Glutamatergic neuron (in vitro differentiated cells): Measurements from ENCODE around the gene MSX1. TPM values are rescaled to one million over a fixed set of nuclear protein-coding genes. Genes with fewer than 3 reads are reported as not detected.

Source experiments
- DNase-seq: peaks from one replicate; pipeline ENCODE4 v3.0.0; 2022
- H3K27ac Mint-ChIP-seq: one replicate; pipeline ENCODE4 v1.8.0; 2020; ENCODE audit warnings: mild to moderate bottlenecking, mixed read lengths, inconsistent platforms; ENCODE audit not compliant: unreplicated experiment
- H3K27me3 Mint-ChIP-seq: one replicate; pipeline ENCODE4 v1.8.0; 2020; ENCODE audit warnings: mild to moderate bottlenecking, moderate library complexity, mixed read lengths, inconsistent platforms; ENCODE audit not compliant: unreplicated experiment
- H3K36me3 Mint-ChIP-seq: one replicate; pipeline ENCODE4 v1.8.0; 2020; ENCODE audit warnings: mild to moderate bottlenecking, mixed read lengths, inconsistent platforms; ENCODE audit not compliant: unreplicated experiment
- H3K4me1 Mint-ChIP-seq: one replicate; pipeline ENCODE4 v1.8.0; 2020; ENCODE audit warnings: mild to moderate bottlenecking, low read depth, mixed read lengths, inconsistent platforms; ENCODE audit not compliant: unreplicated experiment
- H3K4me3 Mint-ChIP-seq: one replicate; pipeline ENCODE4 v1.8.0; 2020; ENCODE audit warnings: mild to moderate bottlenecking, mixed read lengths, inconsistent platforms; ENCODE audit not compliant: unreplicated experiment
- H3K9me3 Mint-ChIP-seq: one replicate; pipeline ENCODE4 v1.8.0; 2020; ENCODE audit warnings: mild to moderate bottlenecking, moderate library complexity, mixed read lengths, inconsistent platforms; ENCODE audit not compliant: unreplicated experiment
- total RNA-seq: library from RNA; stranded (reverse); fragmentation: NEBNext Ultra II Directional; extraction: Animal tissue kit (Norgen Biotek cat#: 25700); gene quantifications from one replicate; pipeline ENCODE4 v1.2.1, GENCODE V29; 2021; ENCODE audit not compliant: unreplicated experiment
- TF ChIP-seq, protein P1 (sequence below): fragments of 200-600 bp; sonication (generic); IDR thresholded peaks from one replicate; pipeline ENCODE4 v1.5.0; 2021; ENCODE audit not compliant: partially characterized antibody, unreplicated experiment

Gene MSX1
- total RNA-seq, 1 donor from 2014 or later: 0.22 TPM

DNA sequence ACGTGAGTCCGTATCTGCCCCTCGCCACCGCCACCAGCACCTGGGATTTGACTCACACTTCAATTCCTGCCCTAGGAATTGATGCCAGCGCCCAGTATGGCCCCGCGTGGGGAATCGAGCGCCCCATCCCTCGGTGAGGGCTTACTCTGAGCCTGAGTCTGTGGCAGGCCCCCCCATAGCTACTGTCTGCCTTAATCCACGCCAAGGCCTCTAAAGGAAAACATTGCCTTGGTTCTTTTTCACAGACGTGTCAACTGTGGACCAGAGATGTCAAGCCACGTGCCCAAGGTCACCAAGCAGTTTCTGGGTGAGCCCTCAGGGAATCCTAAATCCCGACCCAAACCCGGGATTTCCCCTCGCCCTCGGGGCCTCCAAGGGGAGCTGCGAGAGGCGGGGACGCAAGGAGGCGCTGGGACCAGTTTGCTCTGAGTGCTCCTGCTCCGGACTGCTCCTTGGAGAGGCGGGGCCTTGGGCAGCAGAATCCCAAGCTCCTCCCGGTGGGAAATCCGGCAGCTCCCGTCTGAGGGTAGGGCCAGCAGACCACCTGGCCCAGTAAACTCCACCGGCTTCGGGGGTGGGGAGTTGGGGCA lies 12.9 kb downstream of the MSX1 start:
- no peak overlapping the region for H3K4me3 Mint-ChIP-seq
- H3K36me3 Mint-ChIP-seq: peaks cover 4% of the 10 kb centered on the region
- TF ChIP-seq, protein P1, sequence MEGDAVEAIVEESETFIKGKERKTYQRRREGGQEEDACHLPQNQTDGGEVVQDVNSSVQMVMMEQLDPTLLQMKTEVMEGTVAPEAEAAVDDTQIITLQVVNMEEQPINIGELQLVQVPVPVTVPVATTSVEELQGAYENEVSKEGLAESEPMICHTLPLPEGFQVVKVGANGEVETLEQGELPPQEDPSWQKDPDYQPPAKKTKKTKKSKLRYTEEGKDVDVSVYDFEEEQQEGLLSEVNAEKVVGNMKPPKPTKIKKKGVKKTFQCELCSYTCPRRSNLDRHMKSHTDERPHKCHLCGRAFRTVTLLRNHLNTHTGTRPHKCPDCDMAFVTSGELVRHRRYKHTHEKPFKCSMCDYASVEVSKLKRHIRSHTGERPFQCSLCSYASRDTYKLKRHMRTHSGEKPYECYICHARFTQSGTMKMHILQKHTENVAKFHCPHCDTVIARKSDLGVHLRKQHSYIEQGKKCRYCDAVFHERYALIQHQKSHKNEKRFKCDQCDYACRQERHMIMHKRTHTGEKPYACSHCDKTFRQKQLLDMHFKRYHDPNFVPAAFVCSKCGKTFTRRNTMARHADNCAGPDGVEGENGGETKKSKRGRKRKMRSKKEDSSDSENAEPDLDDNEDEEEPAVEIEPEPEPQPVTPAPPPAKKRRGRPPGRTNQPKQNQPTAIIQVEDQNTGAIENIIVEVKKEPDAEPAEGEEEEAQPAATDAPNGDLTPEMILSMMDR: no peak
- H3K27me3 Mint-ChIP-seq: peaks cover 39% of the 10 kb centered on the region
- H3K27ac Mint-ChIP-seq: no peak overlapping the region
- DNase-seq: peak; percentile 55
- H3K9me3 Mint-ChIP-seq: no peaks in the 10 kb centered on the region
- H3K4me1 Mint-ChIP-seq: peaks cover 5% of the 10 kb centered on the region

GRCh38 chr4:4873203-4873602 lies 13.7 kb downstream of the MSX1 start:
- Mint-ChIP-seq H3K9me3 (no peaks in the 10 kb centered on the region), H3K27ac (no peak overlapping the region), H3K4me3 (no peak overlapping the region), H3K36me3 (peaks cover 4% of the 10 kb centered on the region), H3K4me1 (peaks cover 5% of the 10 kb centered on the region), H3K27me3 (peaks cover 39% of the 10 kb centered on the region)
- TF ChIP-seq, protein P1: no peak
- no peak for DNase-seq

- no peak overlapping the region for H3K27ac Mint-ChIP-seq
- H3K27me3 Mint-ChIP-seq: peaks cover 35% of the 10 kb centered on the region
- peaks cover 5% of the 10 kb centered on the region for H3K4me1 Mint-ChIP-seq
- no peak overlapping the region for H3K4me3 Mint-ChIP-seq
- no peak for DNase-seq
- TF ChIP-seq, protein P1: no peak
- H3K9me3 Mint-ChIP-seq: peaks cover 3% of the 10 kb centered on the region
- peaks cover 4% of the 10 kb centered on the region for H3K36me3 Mint-ChIP-seq
Measured at GRCh38 chr4:4874254-4874653, 14.8 kb downstream of the MSX1 start.

- no peak overlapping the region for H3K27ac Mint-ChIP-seq
Measured at GRCh38 chr4:4875147-4875546, 15.7 kb downstream of the MSX1 start.

DNA sequence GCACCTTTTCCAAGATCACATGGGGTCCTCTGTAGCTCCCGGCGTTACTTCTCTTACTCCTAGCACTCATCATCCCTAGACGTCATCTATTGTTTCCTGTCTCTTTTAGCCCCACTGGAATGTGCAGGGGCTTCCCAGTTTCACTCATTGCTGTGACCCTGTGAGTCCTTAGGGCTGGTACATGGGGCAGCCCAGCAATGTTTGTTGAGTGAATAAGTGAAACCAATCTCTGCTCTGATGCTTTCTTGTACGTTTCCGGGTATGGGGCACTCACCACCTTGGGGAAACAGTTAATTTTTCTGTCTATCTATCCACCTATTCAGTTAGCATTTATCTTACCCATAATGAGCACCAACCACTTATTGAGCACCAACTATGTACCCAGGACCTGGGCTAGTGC lies 16.1 kb downstream of the MSX1 start:
- DNase-seq: no peak
- H3K36me3 Mint-ChIP-seq: peaks cover 4% of the 10 kb centered on the region
- no peak overlapping the region for H3K4me3 Mint-ChIP-seq
- H3K27me3 Mint-ChIP-seq: peaks cover 31% of the 10 kb centered on the region
- TF ChIP-seq, protein P1: no peak
- H3K27ac Mint-ChIP-seq: no peak overlapping the region
- peaks cover 3% of the 10 kb centered on the region for H3K9me3 Mint-ChIP-seq
- H3K4me1 Mint-ChIP-seq: no peaks in the 10 kb centered on the region

More at GRCh38 chr4:4875147-4875546, 15.7 kb downstream of the MSX1 start:
- H3K9me3 Mint-ChIP-seq: peaks cover 3% of the 10 kb centered on the region
- peaks cover 1% of the 10 kb centered on the region for H3K4me1 Mint-ChIP-seq
- TF ChIP-seq, protein P1: no peak
- no peak for DNase-seq
- peaks cover 4% of the 10 kb centered on the region for H3K36me3 Mint-ChIP-seq
- no peak overlapping the region for H3K4me3 Mint-ChIP-seq
- peaks cover 33% of the 10 kb centered on the region for H3K27me3 Mint-ChIP-seq
